KMS-11 (cell line): ENCODE data around the gene SCP2.

Experiments
- H2AFZ ChIP-seq: fragments of 200-600 bp; sonication (generic); 2 replicates; pipeline ENCODE4 v1.6.1; 2016; ENCODE audit warnings: antibody characterized with exemption, mixed run types, low read depth
- H3K27ac ChIP-seq: fragments of 200-600 bp; sonication (generic); 2 replicates; pipeline ENCODE4 v1.6.1; 2016; ENCODE audit warnings: mild to moderate bottlenecking, mixed run types
- H3K27me3 ChIP-seq: fragments of 200-600 bp; sonication (generic); 2 replicates; pipeline ENCODE4 v1.6.1; 2017; ENCODE audit warnings: mild to moderate bottlenecking, low read depth, mixed run types, moderate library complexity; ENCODE audit not compliant: insufficient read depth
- H3K36me3 ChIP-seq: fragments of 200-600 bp; sonication (generic); 2 replicates; pipeline ENCODE4 v1.6.1; 2017; ENCODE audit warnings: mild to moderate bottlenecking, mixed run types; ENCODE audit not compliant: insufficient read depth
- H3K4me1 ChIP-seq: fragments of 200-600 bp; sonication (generic); 2 replicates; pipeline ENCODE4 v1.6.1; 2016; ENCODE audit warnings: mild to moderate bottlenecking, low read depth, mixed run types; ENCODE audit not compliant: poor library complexity, severe bottlenecking
- H3K4me2 ChIP-seq: fragments of 200-600 bp; sonication (generic); 2 replicates; pipeline ENCODE4 v1.7.0; 2016; ENCODE audit warnings: mild to moderate bottlenecking, mixed run types
- H3K4me3 ChIP-seq: fragments of 200-600 bp; sonication (generic); IDR thresholded peaks from 2 replicates; pipeline ENCODE4 v1.6.1; 2017; ENCODE audit warnings: low read depth, low read length, mixed read lengths; ENCODE audit not compliant: insufficient read depth
- H3K79me2 ChIP-seq: fragments of 200-600 bp; sonication (generic); 2 replicates; pipeline ENCODE4 v1.6.1; 2016; ENCODE audit warnings: low read depth, mixed run types; ENCODE audit not compliant: insufficient read depth
- H3K9ac ChIP-seq: fragments of 200-600 bp; sonication (generic); 2 replicates; pipeline ENCODE4 v1.6.1; 2016; ENCODE audit warnings: mild to moderate bottlenecking, mixed run types
- H4K20me1 ChIP-seq: fragments of 200-600 bp; sonication (generic); 2 replicates; pipeline ENCODE4 v1.6.1; 2016; ENCODE audit warnings: mild to moderate bottlenecking, mixed run types; ENCODE audit not compliant: insufficient read depth
- TF ChIP-seq, protein P1 (sequence below): fragments of 200-600 bp; sonication (generic); conservative IDR thresholded peaks from 2 replicates; pipeline ENCODE4 v1.6.1; 2017; ENCODE audit warnings: low read depth, mild to moderate bottlenecking, antibody characterized with exemption, low read length, moderate library complexity, mixed read lengths

Gene SCP2

DNA sequence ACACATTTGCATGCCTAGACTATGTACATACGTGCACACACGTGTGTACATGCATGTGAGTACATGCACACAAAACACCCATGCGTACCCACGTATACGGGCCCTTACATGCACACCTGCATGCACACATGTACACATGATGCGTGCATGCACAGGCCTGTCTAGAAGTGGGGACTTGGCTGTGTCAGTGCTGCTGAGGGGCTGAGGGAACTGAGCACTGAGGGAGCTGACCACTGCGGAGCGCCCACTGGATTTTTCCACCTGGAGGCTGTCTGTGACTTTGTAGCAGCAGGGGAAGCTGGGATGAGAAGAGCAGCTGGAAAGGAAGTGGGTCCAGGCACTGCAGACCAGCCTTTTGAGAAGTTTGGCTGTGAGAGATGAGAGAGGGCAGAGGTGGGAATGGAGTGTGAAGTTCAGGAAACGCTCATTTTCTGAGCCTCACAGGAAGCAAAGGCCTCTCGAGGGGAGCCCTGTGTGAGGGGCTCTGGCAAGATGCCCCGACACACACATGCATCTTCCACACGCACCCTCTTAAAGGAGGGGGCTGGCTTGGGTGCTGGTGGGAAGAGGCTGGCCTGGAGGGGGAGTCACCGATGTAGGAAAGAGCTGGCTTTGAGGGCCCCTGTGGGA, 155.9 kb downstream of the SCP2 start:
- Histone ChIP-seq H3K27me3 (no peaks in the 10 kb centered on the region), H3K36me3 (no peaks in the 10 kb centered on the region), H3K4me2 (no peak overlapping the region), H3K9ac (no peak overlapping the region), H3K79me2 (no peaks in the 10 kb centered on the region), H3K27ac (no peak overlapping the region), H2AFZ (no peak overlapping the region), H3K4me3 (no peak overlapping the region), H4K20me1 (no peaks in the 10 kb centered on the region), H3K4me1 (no peaks in the 10 kb centered on the region)
- TF ChIP-seq, protein P1, sequence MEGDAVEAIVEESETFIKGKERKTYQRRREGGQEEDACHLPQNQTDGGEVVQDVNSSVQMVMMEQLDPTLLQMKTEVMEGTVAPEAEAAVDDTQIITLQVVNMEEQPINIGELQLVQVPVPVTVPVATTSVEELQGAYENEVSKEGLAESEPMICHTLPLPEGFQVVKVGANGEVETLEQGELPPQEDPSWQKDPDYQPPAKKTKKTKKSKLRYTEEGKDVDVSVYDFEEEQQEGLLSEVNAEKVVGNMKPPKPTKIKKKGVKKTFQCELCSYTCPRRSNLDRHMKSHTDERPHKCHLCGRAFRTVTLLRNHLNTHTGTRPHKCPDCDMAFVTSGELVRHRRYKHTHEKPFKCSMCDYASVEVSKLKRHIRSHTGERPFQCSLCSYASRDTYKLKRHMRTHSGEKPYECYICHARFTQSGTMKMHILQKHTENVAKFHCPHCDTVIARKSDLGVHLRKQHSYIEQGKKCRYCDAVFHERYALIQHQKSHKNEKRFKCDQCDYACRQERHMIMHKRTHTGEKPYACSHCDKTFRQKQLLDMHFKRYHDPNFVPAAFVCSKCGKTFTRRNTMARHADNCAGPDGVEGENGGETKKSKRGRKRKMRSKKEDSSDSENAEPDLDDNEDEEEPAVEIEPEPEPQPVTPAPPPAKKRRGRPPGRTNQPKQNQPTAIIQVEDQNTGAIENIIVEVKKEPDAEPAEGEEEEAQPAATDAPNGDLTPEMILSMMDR, result no peak

DNA sequence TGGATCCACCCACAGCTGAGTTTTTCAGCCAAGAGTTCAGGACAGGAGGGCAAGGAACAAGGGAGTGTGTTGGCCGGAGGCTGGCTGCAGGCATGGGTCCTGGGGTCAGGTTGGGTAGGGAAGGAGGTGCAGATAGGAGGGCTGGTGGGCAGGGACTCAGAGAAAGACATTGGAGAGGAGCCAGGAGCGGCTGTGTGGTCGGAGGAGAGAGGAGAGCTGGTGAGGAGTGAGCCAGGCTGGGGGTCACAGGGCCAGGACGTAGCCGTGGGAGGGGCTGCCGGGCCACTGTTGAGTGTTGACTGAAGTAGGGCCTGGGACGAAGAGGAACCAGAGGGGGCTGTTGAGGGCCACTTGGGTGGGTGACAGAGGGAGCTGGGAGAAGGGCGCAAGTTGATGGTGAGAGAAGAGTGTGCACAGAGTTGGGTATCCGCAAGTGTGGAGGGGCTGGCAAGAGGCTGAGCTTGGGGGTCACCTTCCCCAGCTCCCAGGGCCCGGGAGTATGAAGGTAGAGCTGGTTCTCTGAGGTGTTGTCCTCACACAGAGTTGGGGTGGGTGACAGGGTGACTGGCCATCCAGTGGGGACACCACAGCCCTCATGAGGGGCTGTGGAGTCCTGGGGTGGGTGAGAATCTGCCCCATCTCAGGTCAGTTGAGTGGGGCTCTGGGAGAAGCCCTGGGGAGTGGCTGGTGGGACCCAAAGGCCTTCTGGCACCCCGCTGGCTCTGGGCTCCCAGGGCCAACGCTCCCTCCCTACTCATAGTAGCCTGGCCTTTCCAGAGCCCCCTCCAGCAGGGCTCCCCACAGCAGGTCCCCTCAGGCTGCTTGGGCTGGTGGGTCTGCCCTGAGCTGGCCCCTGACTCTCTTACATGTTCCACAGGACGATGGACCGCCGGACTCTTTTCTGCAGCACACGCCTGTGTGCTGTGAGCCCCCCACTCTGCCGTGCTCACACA, 156.8 kb downstream of the SCP2 start:
- no peak overlapping the region for H3K4me2 ChIP-seq
- TF ChIP-seq, protein P1, result no peak
- H3K79me2 ChIP-seq, result no peaks in the 10 kb centered on the region
- H3K36me3 ChIP-seq, result no peaks in the 10 kb centered on the region
- no peak overlapping the region for H2AFZ ChIP-seq
- H3K27ac ChIP-seq, result no peak overlapping the region
- H3K4me1 ChIP-seq, result no peaks in the 10 kb centered on the region
- H3K9ac ChIP-seq, result no peak overlapping the region
- H4K20me1 ChIP-seq, result no peaks in the 10 kb centered on the region
- H3K27me3 ChIP-seq, result no peaks in the 10 kb centered on the region
- no peak overlapping the region for H3K4me3 ChIP-seq

DNA sequence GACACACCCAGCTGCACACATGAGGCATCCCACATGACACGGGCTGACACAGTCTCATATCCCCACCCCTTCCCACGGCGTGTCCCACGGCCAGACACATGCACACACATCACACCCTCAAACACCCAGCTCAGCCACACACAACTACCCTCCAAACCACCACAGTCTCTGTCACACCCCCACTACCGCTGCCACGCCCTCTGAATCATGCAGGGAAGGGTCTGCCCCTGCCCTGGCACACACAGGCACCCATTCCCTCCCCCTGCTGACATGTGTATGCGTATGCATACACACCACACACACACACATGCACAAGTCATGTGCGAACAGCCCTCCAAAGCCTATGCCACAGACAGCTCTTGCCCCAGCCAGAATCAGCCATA, 157.5 kb downstream of the SCP2 start:
- Histone ChIP-seq H3K27ac (no peak overlapping the region), H3K4me2 (no peak overlapping the region), H3K4me1 (no peaks in the 10 kb centered on the region), H3K79me2 (no peaks in the 10 kb centered on the region), H3K27me3 (no peaks in the 10 kb centered on the region), H3K4me3 (no peak overlapping the region), H2AFZ (no peak overlapping the region), H3K36me3 (no peaks in the 10 kb centered on the region), H3K9ac (no peak overlapping the region), H4K20me1 (no peaks in the 10 kb centered on the region)
- TF ChIP-seq, protein P1, result no peak

DNA sequence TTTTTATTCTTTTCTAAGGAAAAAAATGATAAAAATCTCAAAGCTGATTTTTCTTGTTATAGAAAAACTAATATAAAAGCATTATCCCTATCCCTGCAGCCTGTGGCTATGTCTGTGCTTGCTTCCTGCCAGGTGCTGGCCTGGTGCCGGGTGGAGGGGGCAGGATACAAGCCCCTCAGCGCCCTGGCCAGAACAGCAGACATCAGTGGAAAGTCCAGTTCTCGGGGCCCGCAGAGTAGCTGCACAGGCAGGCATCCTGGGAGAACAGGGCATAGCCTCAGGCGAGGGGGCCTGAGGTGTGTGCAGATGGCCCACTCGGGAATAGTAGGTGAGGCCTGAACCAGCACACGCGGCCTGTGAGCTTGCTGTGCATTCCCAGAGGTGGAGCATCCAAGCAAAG, 158.3 kb downstream of the SCP2 start:
- TF ChIP-seq, protein P1, result no peak
- Histone ChIP-seq H3K36me3 (no peaks in the 10 kb centered on the region), H3K27ac (no peak overlapping the region), H2AFZ (no peak overlapping the region), H4K20me1 (no peaks in the 10 kb centered on the region), H3K4me1 (no peaks in the 10 kb centered on the region), H3K4me2 (no peak overlapping the region), H3K9ac (no peak overlapping the region), H3K79me2 (no peaks in the 10 kb centered on the region), H3K4me3 (no peak overlapping the region), H3K27me3 (no peaks in the 10 kb centered on the region)
